ENCODE data around the gene HES7. TPM values are rescaled to one million over a fixed set of nuclear protein-coding genes. Genes with fewer than 3 reads are reported as not detected.
"Not testable (repeated sequence)": the region's sequence is repeated elsewhere in the genome, so short reads cannot be mapped to it uniquely, and the experiment has no call there.

Gene HES7
- total and polyA plus RNA-seq, 4 experiments from 2014 or later: not detected

- no peak for DNase-seq
- intact Hi-C loops (cut with micrococcal nuclease): no loop called here
- no peak overlapping the region for H3K27ac ChIP-seq (ENCODE audit: low read depth, low read length)
- POLR2A ChIA-PET (ENCODE audit: partially characterized antibody): interaction anchor here (1.3 to 9.5 kb wide), 4 partner anchors 57 to 131 kb away, joined by 4 to 152 read pairs (median 68); partner anchors contain the start of genes BORCS6 and CTC1
- peaks cover 30% of the 10 kb centered on the region for H3K4me1 ChIP-seq (ENCODE audit: insufficient read depth, low read length)
- H3K36me3 Mint-ChIP-seq: peaks cover 0 to 30% of the 10 kb centered on the region in 2 donors
- CTCF ChIA-PET (ENCODE audit: partially characterized antibody): interaction anchor here (0.8 to 4.1 kb wide), 5 partner anchors 8 to 184 kb away, joined by 3 to 81 read pairs (median 5); no protein-coding TSS in a partner anchor
- peaks cover 0 to 19% (median under 1%) of the 10 kb centered on the region in 8 donors for H3K9me3 Mint-ChIP-seq
- peaks cover 24 to 45% (median 33%) of the 10 kb centered on the region in 4 donors for H3K4me1 Mint-ChIP-seq
- H3K27me3 ChIP-seq (ENCODE audit: insufficient read depth, low read length): peaks cover 39% of the 10 kb centered on the region
- no peak overlapping the region for H3K4me3 ChIP-seq (ENCODE audit: low read length in 2 of 2)
- peak overlapping the region in 2 of 7 donors; percentile 38 to 100 for H3K27ac Mint-ChIP-seq
- H3K36me3 ChIP-seq (ENCODE audit: insufficient read depth, low read length): no peaks in the 10 kb centered on the region
- peaks cover 30 to 67% of the 10 kb centered on the region in 2 donors for H3K27me3 Mint-ChIP-seq
- no peaks in the 10 kb centered on the region for H3K9me3 ChIP-seq (ENCODE audit: control insufficient read depth in 1 of 2, low read length in 2 of 2)
- peak overlapping the region in 2 of 8 donors; percentile 39 to 54 for H3K4me3 Mint-ChIP-seq
Observed at GRCh38 chr17:8116776-8117175, 7.1 kb downstream of the HES7 start.

- H3K36me3 ChIP-seq (ENCODE audit: insufficient read depth, low read length): no peaks in the 10 kb centered on the region
- H3K9me3 Mint-ChIP-seq: no peaks in the 10 kb centered on the region
- H3K27me3 ChIP-seq (ENCODE audit: insufficient read depth, low read length): peaks cover 33% of the 10 kb centered on the region
- H3K36me3 Mint-ChIP-seq: no peaks in the 10 kb centered on the region
- H3K4me1 Mint-ChIP-seq: peaks cover 0 to 5% (median 2%) of the 10 kb centered on the region in 4 donors
- H3K27ac ChIP-seq (ENCODE audit: low read depth, low read length): no peak overlapping the region
- peak overlapping the region in 1 of 7 donors; percentile 18 for H3K27ac Mint-ChIP-seq
- peak overlapping the region in 5 of 8 donors; percentile 12 to 67 (median 43) for H3K4me3 Mint-ChIP-seq
- no peak overlapping the region for H3K4me3 ChIP-seq (ENCODE audit: low read length in 2 of 2)
- intact Hi-C loops (cut with micrococcal nuclease): loop anchor here (1.0 kb wide), 5 partner anchors 8 to 51 kb away; no protein-coding TSS in a partner anchor
- DNase-seq: no peak
- H3K9me3 ChIP-seq (ENCODE audit: control insufficient read depth in 1 of 2, low read length in 2 of 2): no peaks in the 10 kb centered on the region
- peaks cover 5% of the 10 kb centered on the region for H3K4me1 ChIP-seq (ENCODE audit: insufficient read depth, low read length)
- ChIA-PET CTCF (ENCODE audit: partially characterized antibody) (interaction anchor here (0.8 to 9.3 kb wide), 35 partner anchors 8 to 206 kb away, joined by 3 to 178 read pairs (median 6); partner anchors contain the start of genes ALOXE3, HES7, RANGRF and SLC25A35), POLR2A (ENCODE audit: partially characterized antibody) (interaction anchor here (0.7 to 4.5 kb wide), 8 partner anchors 8 to 121 kb away, joined by 3 to 30 read pairs (median 8); partner anchors contain the start of gene ALOXE3)
- peaks cover 22 to 31% of the 10 kb centered on the region in 2 donors for H3K27me3 Mint-ChIP-seq
Observed at GRCh38 chr17:8110907-8111306, 13.0 kb downstream of the HES7 start.

GRCh38 chr17:8110456-8110804 lies 13.5 kb downstream of the HES7 start:
- Histone ChIP-seq H3K9me3 (ENCODE audit: control insufficient read depth in 1 of 2, low read length in 2 of 2) (no peaks in the 10 kb centered on the region), H3K27me3 (ENCODE audit: insufficient read depth, low read length) (peaks cover 28% of the 10 kb centered on the region), H3K36me3 (ENCODE audit: insufficient read depth, low read length) (no peaks in the 10 kb centered on the region), H3K4me1 (ENCODE audit: insufficient read depth, low read length) (peaks cover 5% of the 10 kb centered on the region), H3K4me3 (ENCODE audit: low read length in 2 of 2) (peak overlapping the region in 1 of 2 donors; percentile 66), H3K27ac (ENCODE audit: low read depth, low read length) (no peak overlapping the region)
- DNase-seq: no peak
- no peaks in the 10 kb centered on the region for H3K9me3 Mint-ChIP-seq
- POLR2A ChIA-PET (ENCODE audit: partially characterized antibody): interaction anchor here (0.7 to 4.5 kb wide), 12 partner anchors 9 to 272 kb away, joined by 3 to 30 read pairs (median 4); partner anchors contain the start of gene ALOXE3
- intact Hi-C loops (cut with micrococcal nuclease): loop anchor here (1.0 kb wide), 5 partner anchors 9 to 50 kb away; no protein-coding TSS in a partner anchor
- H3K4me1 Mint-ChIP-seq: peaks cover 0 to 5% (median 2%) of the 10 kb centered on the region in 4 donors
- H3K4me3 Mint-ChIP-seq: peak overlapping the region in 6 of 8 donors; percentile 12 to 67 (median 42)
- H3K36me3 Mint-ChIP-seq: no peaks in the 10 kb centered on the region
- H3K27me3 Mint-ChIP-seq: peaks cover 19 to 27% of the 10 kb centered on the region in 2 donors
- CTCF ChIA-PET (ENCODE audit: partially characterized antibody): interaction anchor here (0.8 to 9.3 kb wide), 36 partner anchors 9 to 267 kb away, joined by 3 to 178 read pairs (median 5); partner anchors contain the start of genes ALOXE3, HES7, RANGRF and SLC25A35
- no peak overlapping the region for H3K27ac Mint-ChIP-seq

GRCh38 chr17:8109661-8110455 lies 14.0 kb downstream of the HES7 start:
- Histone ChIP-seq H3K4me1 (ENCODE audit: insufficient read depth, low read length) (peaks cover 5% of the 10 kb centered on the region), H3K27me3 (ENCODE audit: insufficient read depth, low read length) (peaks cover 26% of the 10 kb centered on the region), H3K9me3 (ENCODE audit: control insufficient read depth in 1 of 2, low read length in 2 of 2) (no peaks in the 10 kb centered on the region), H3K27ac (ENCODE audit: low read depth, low read length) (no peak overlapping the region), H3K4me3 (ENCODE audit: low read length in 2 of 2) (peak overlapping the region; percentile 66 to 84), H3K36me3 (ENCODE audit: insufficient read depth, low read length) (no peaks in the 10 kb centered on the region)
- Mint-ChIP-seq H3K27me3 (peaks cover 15 to 22% of the 10 kb centered on the region in 2 donors), H3K9me3 (no peaks in the 10 kb centered on the region), H3K27ac (no peak overlapping the region), H3K4me1 (peaks cover 0 to 5% (median 2%) of the 10 kb centered on the region in 4 donors), H3K36me3 (no peaks in the 10 kb centered on the region), H3K4me3 (peak overlapping the region; percentile 42 to 78 (median 72))
- POLR2A ChIA-PET (ENCODE audit: partially characterized antibody): interaction anchor here (0.8 to 4.5 kb wide), 13 partner anchors 9 to 273 kb away, joined by 3 to 30 read pairs (median 4); partner anchors contain the start of genes ALOXE3 and HES7
- CTCF ChIA-PET (ENCODE audit: partially characterized antibody): interaction anchor here (0.8 to 9.3 kb wide), 33 partner anchors 9 to 268 kb away, joined by 3 to 178 read pairs (median 6); partner anchors contain the start of genes ALOXE3, HES7, RANGRF and SLC25A35
- intact Hi-C loops (cut with micrococcal nuclease): loop anchor here (1.0 kb wide), 5 partner anchors 9 to 50 kb away; no protein-coding TSS in a partner anchor
- peak; percentile 78 to 86 (median 82) for DNase-seq

GRCh38 chr17:8108972-8109660 lies 14.8 kb downstream of the HES7 start:
- H3K9me3 Mint-ChIP-seq: no peaks in the 10 kb centered on the region
- H3K36me3 ChIP-seq (ENCODE audit: insufficient read depth, low read length): no peaks in the 10 kb centered on the region
- H3K27ac ChIP-seq (ENCODE audit: low read depth, low read length): no peak overlapping the region
- H3K27ac Mint-ChIP-seq: no peak overlapping the region
- H3K9me3 ChIP-seq (ENCODE audit: control insufficient read depth in 1 of 2, low read length in 2 of 2): no peaks in the 10 kb centered on the region
- H3K4me1 Mint-ChIP-seq: peaks cover 0 to 5% (median 2%) of the 10 kb centered on the region in 4 donors
- DNase-seq: no peak
- H3K36me3 Mint-ChIP-seq: no peaks in the 10 kb centered on the region
- H3K4me1 ChIP-seq (ENCODE audit: insufficient read depth, low read length): peaks cover 5% of the 10 kb centered on the region
- H3K27me3 Mint-ChIP-seq: peaks cover 9 to 14% of the 10 kb centered on the region in 2 donors
- peaks cover 19% of the 10 kb centered on the region for H3K27me3 ChIP-seq (ENCODE audit: insufficient read depth, low read length)
- no peak overlapping the region for H3K4me3 ChIP-seq (ENCODE audit: low read length in 2 of 2)
- ChIA-PET POLR2A (ENCODE audit: partially characterized antibody) (interaction anchor here (0.7 to 4.5 kb wide), 9 partner anchors 10 to 64 kb away, joined by 3 to 30 read pairs (median 7); partner anchors contain the start of genes ALOXE3 and HES7), CTCF (ENCODE audit: partially characterized antibody) (interaction anchor here (1.0 to 9.3 kb wide), 19 partner anchors 8 to 268 kb away, joined by 3 to 178 read pairs (median 10); partner anchors contain the start of gene ALOXE3)
- H3K4me3 Mint-ChIP-seq: peak overlapping the region in 2 of 8 donors; percentile 6 to 16
- intact Hi-C loops (cut with micrococcal nuclease): no loop called here

GRCh38 chr17:8106980-8107379 lies 16.9 kb downstream of the HES7 start:
- DNase-seq; H3K27me3 Mint-ChIP-seq; H3K4me1 ChIP-seq (ENCODE audit: insufficient read depth, low read length); H3K27ac ChIP-seq (ENCODE audit: low read depth, low read length); H3K36me3 ChIP-seq (ENCODE audit: insufficient read depth, low read length); H3K27me3 ChIP-seq (ENCODE audit: insufficient read depth, low read length); POLR2A ChIA-PET (ENCODE audit: partially characterized antibody); H3K27ac Mint-ChIP-seq; intact Hi-C loops (cut with micrococcal nuclease); H3K4me3 ChIP-seq (ENCODE audit: low read length in 2 of 2); H3K9me3 Mint-ChIP-seq; H3K9me3 ChIP-seq (ENCODE audit: control insufficient read depth in 1 of 2, low read length in 2 of 2); H3K36me3 Mint-ChIP-seq; H3K4me1 Mint-ChIP-seq: not testable (repeated sequence)
- CTCF ChIA-PET (ENCODE audit: partially characterized antibody): interaction anchor here (2.3 to 9.3 kb wide), 4 partner anchors 12 to 34 kb away, joined by 8 to 178 read pairs (median 48); partner anchors contain the start of gene ALOXE3
- peak overlapping the region in 2 of 8 donors; percentile 16 to 22 for H3K4me3 Mint-ChIP-seq

All from CD4-positive, alpha-beta memory T cell (primary cell).